Tibial nerve (tissue), 4 donors: ENCODE results near the gene CACNA1B. TPM values are rescaled to one million over a fixed set of nuclear protein-coding genes. Genes with fewer than 3 reads are reported as not detected.

Experiments
- DNase-seq, 2 donors: peaks; one replicate each; pipeline ENCODE4 v3.0.0-alpha.2; 2019; ENCODE audit warnings: low spot score in 2 of 2
- H3K27ac ChIP-seq, 4 donors: fragments of 200-600 bp; sonication (generic) in 3 of 4; one replicate each; pipeline ENCODE4 v1.5.1; 2017 to 2019; ENCODE audit warnings: mild to moderate bottlenecking in 1 of 4
- H3K27me3 ChIP-seq, 2 donors: fragments of 200-600 bp; sonication (generic) in 1 of 2; one replicate each; pipeline versions ENCODE4 v1.5.1 to v1.6.0; 2017 to 2019
- H3K36me3 ChIP-seq, 3 donors: fragments of 200-600 bp; sonication (generic); one replicate each; pipeline ENCODE4 v1.5.1; 2018 to 2019
- H3K4me1 ChIP-seq, 4 donors: fragments of 200-600 bp; sonication (generic) in 3 of 4; one replicate each; pipeline ENCODE4 v1.5.1; 2017 to 2019
- H3K4me3 ChIP-seq, 4 donors: fragments of 200-600 bp; sonication (generic) in 3 of 4; one replicate each; pipeline ENCODE4 v1.5.1; 2017 to 2019; ENCODE audit warnings: mild to moderate bottlenecking in 1 of 4, moderate library complexity in 1 of 4
- H3K9me3 ChIP-seq, 4 donors: fragments of 200-600 bp; sonication (generic) in 3 of 4; one replicate each; pipeline ENCODE4 v1.5.1; 2017 to 2019
- CTCF ChIP-seq, 5 experiments: fragments of 200-600 bp in 3 of 5; fragments of 450-650 bp in 2 of 5; sonication (generic) in 3 of 5; IDR thresholded peaks; one replicate each; pipeline ENCODE4 v1.5.1; 2016 to 2019; ENCODE audit warnings: antibody characterized with exemption in 5 of 5, mild to moderate bottlenecking in 3 of 5, moderate library complexity in 2 of 5
- EP300 ChIP-seq, 2 donors: sonication (generic); formaldehyde crosslinking; IDR thresholded peaks; one replicate each; pipeline ENCODE4 v1.6.1; 2017; ENCODE audit warnings: antibody characterized with exemption in 2 of 2, mild to moderate bottlenecking in 1 of 2
- POLR2A ChIP-seq, 2 donors: fragments of 450-650 bp; IDR thresholded peaks; one replicate each; pipeline ENCODE4 v1.6.1; 2017; ENCODE audit warnings: antibody characterized with exemption in 2 of 2, mild to moderate bottlenecking in 2 of 2, moderate library complexity in 2 of 2
- WGBS, 2 donors: methylation state at CpG; one replicate each; pipeline ENCODE4 v1.1.5; 2018; 5-methylcytosine and 5-hydroxymethylcytosine counted together
- total RNA-seq, 4 donors: library from RNA; depleted of rRNA; stranded (reverse); fragments of >200 nt; gene quantifications; one replicate each; pipeline ENCODE4 v1.1.0, GENCODE V29; 2016

The CACNA1B gene
- total RNA-seq, 4 donors from 2014 or later, result under 0.01 TPM; not detected in 2

GRCh38 chr9:137973829-137974416 is 96.3 kb downstream of the CACNA1B start:
- H3K27me3 ChIP-seq, result no peaks in the 10 kb centered on the region
- H3K27ac ChIP-seq, result no peak overlapping the region
- H3K9me3 ChIP-seq, result no peaks in the 10 kb centered on the region
- no peak for TF ChIP-seq POLR2A (IDR thresholded peaks at IDR 0.05)
- no peak for TF ChIP-seq EP300 (IDR thresholded peaks at IDR 0.05)
- no peak for TF ChIP-seq CTCF (IDR thresholded peaks at IDR 0.05)
- H3K4me3 ChIP-seq, result no peak overlapping the region
- H3K36me3 ChIP-seq, result no peaks in the 10 kb centered on the region
- DNase-seq, result no peak
- 79 to 89% methylated on average over 6 to 10 of the region's 10 CpGs for WGBS, 2 donors
- H3K4me1 ChIP-seq, result no peaks in the 10 kb centered on the region

GRCh38 chr9:137974746-137975526 is 97.4 kb downstream of the CACNA1B start:
- no peak for DNase-seq
- Histone ChIP-seq H3K4me3 (no peak overlapping the region), H3K27me3 (no peaks in the 10 kb centered on the region), H3K27ac (no peak overlapping the region), H3K36me3 (no peaks in the 10 kb centered on the region), H3K4me1 (no peaks in the 10 kb centered on the region), H3K9me3 (no peaks in the 10 kb centered on the region)
- 76 to 84% methylated on average over 14 to 15 of the region's 15 CpGs for WGBS, 2 donors
- TF ChIP-seq EP300 (IDR thresholded peaks at IDR 0.05) (no peak), CTCF (IDR thresholded peaks at IDR 0.05) (no peak), POLR2A (IDR thresholded peaks at IDR 0.05) (no peak)

- Histone ChIP-seq H3K9me3 (no peaks in the 10 kb centered on the region), H3K4me1 (no peaks in the 10 kb centered on the region), H3K36me3 (no peaks in the 10 kb centered on the region), H3K27me3 (no peaks in the 10 kb centered on the region), H3K4me3 (no peak overlapping the region), H3K27ac (no peak overlapping the region)
- DNase-seq, result no peak
- 83 to 87% methylated on average over 6 of the region's 6 CpGs for WGBS, 2 donors
- no peak for TF ChIP-seq POLR2A (IDR thresholded peaks at IDR 0.05)
- no peak for TF ChIP-seq CTCF (IDR thresholded peaks at IDR 0.05)
- TF ChIP-seq EP300 (IDR thresholded peaks at IDR 0.05), result no peak
Observed at GRCh38 chr9:137975527-137975913, 97.9 kb downstream of the CACNA1B start.

- Histone ChIP-seq H3K27ac (no peak overlapping the region), H3K27me3 (no peaks in the 10 kb centered on the region), H3K4me1 (no peaks in the 10 kb centered on the region), H3K4me3 (no peak overlapping the region), H3K9me3 (no peaks in the 10 kb centered on the region), H3K36me3 (no peaks in the 10 kb centered on the region)
- TF ChIP-seq POLR2A (IDR thresholded peaks at IDR 0.05) (no peak), EP300 (IDR thresholded peaks at IDR 0.05) (no peak), CTCF (IDR thresholded peaks at IDR 0.05) (no peak)
- DNase-seq, result no peak
- WGBS, 2 donors, result 75 to 84% methylated on average over 5 to 8 of the region's 8 CpGs
Observed at GRCh38 chr9:137975936-137976565, 98.5 kb downstream of the CACNA1B start.
